HCT116 (cell line): Measurements from ENCODE around the gene MEAF6. TPM values are rescaled to one million over a fixed set of nuclear protein-coding genes. Genes with fewer than 3 reads are reported as not detected.

Source experiments
- ATAC-seq: fragments of 200-7000 bp; cut with Tn5 transposase; 2 replicates; pipeline ENCODE4 v1.9.1; 2020; ENCODE audit warnings: mild to moderate bottlenecking, moderate library complexity
- BruUV-seq: library from RNA; stranded (reverse); fragments of 400-500 nt; replicated peaks from 2 replicates; lab custom pipeline; 2021; lab: Mats Ljungman, UMichigan
- CTCF ChIA-PET: fragments of 300-600 bp; sonication (Branson Sonifier 250); formaldehyde crosslinking; loops from one replicate; lab custom pipeline; 2021; ENCODE audit warnings: antibody characterized with exemption; lab: Charles Lee
- POLR2A ChIA-PET: fragments of 300-600, 350-600 bp; sonication (Branson Sonifier 250); formaldehyde crosslinking; loops from one replicate; lab custom pipeline; 2021; ENCODE audit warnings: antibody characterized with exemption; lab: Charles Lee
- RAD21 ChIA-PET, 2 experiments: fragments of 300-600 bp; sonication (Branson Sonifier 250); formaldehyde crosslinking; loops; one replicate each; lab custom pipeline; 2023; ENCODE audit warnings: low total read pairs in 2 of 2; ENCODE audit not compliant: uncharacterized antibody in 2 of 2, unreplicated experiment in 2 of 2, low non-redundant PET in 1 of 2; lab: Charles Lee
- DNase-seq: peaks from one replicate; pipeline ENCODE4 v3.0.0-alpha.2; 2010; ENCODE audit warnings: low read depth, low spot score
- H2AFZ ChIP-seq: fragments of 200-600 bp; shearing (Covaris generic), sonication (generic); 2 replicates; pipeline ENCODE4 v1.6.1; 2017; ENCODE audit warnings: low read depth, mixed run types, mixed read lengths, antibody characterized with exemption, low read length; ENCODE audit not compliant: poor library complexity, severe bottlenecking
- H3K27ac ChIP-seq: 2 replicates; pipeline ENCODE4 v1.5.1; 2012; ENCODE audit warnings: low read depth, low read length
- H3K27me3 ChIP-seq: fragments of 200-600 bp; sonication (generic); 2 replicates; pipeline ENCODE4 v1.6.1; 2016; ENCODE audit warnings: mixed run types, low read length, mixed read lengths; ENCODE audit not compliant: insufficient read depth
- H3K36me3 ChIP-seq, 2 experiments: fragments of 200-500 bp in 1 of 2; fragments of 200-600 bp in 1 of 2; sonication (Bioruptor generic) in 1 of 2; sonication (generic) in 1 of 2; 2 replicates each; pipeline versions ENCODE4 v1.5.1 to v1.6.1; 2014 to 2016; ENCODE audit warnings: low read length in 2 of 2, inconsistent platforms in 1 of 2, mixed read lengths in 1 of 2, mixed run types in 1 of 2; ENCODE audit not compliant: insufficient read depth in 2 of 2, control insufficient read depth in 1 of 2
- H3K4me1 ChIP-seq, 2 experiments: fragments of 200-600 bp in 1 of 2; sonication (generic) in 1 of 2; 2 replicates each; pipeline versions ENCODE4 v1.5.1 to v1.6.1; 2012 to 2017; ENCODE audit warnings: low read length in 2 of 2, inconsistent platforms in 1 of 2, mild to moderate bottlenecking in 1 of 2, mixed read lengths in 1 of 2, mixed run types in 1 of 2, moderate library complexity in 1 of 2; ENCODE audit not compliant: insufficient read depth in 2 of 2, control insufficient read depth in 1 of 2
- H3K4me2 ChIP-seq: fragments of 200-600 bp; sonication (generic); 2 replicates; pipeline ENCODE4 v1.6.1; 2017; ENCODE audit warnings: mixed run types, low read length, mixed read lengths
- H3K4me3 ChIP-seq, 2 experiments: fragments of 200-600 bp in 1 of 2; sonication (generic) in 1 of 2; replicated peaks in 1 of 2; 2 replicates each; pipeline ENCODE4 v1.5.1; 2011 to 2016; ENCODE audit warnings: low read length in 2 of 2, control low read depth in 1 of 2, low read depth in 1 of 2, mild to moderate bottlenecking in 1 of 2, mixed read lengths in 1 of 2, mixed run types in 1 of 2
- H3K79me2 ChIP-seq: fragments of 200-600 bp; sonication (generic); 2 replicates; pipeline ENCODE4 v1.6.1; 2017; ENCODE audit warnings: mild to moderate bottlenecking, mixed run types, low read length, moderate library complexity, mixed read lengths; ENCODE audit not compliant: insufficient read depth
- H3K9ac ChIP-seq: fragments of 200-600 bp; sonication (generic); 2 replicates; pipeline ENCODE4 v1.6.1; 2016; ENCODE audit warnings: low read length, mixed read lengths
- H3K9me2 ChIP-seq: fragments of 200-600 bp; sonication (generic), shearing (Covaris generic); 2 replicates; pipeline ENCODE4 v1.6.1; 2017; ENCODE audit warnings: mixed run types, mild to moderate bottlenecking, moderate library complexity; ENCODE audit not compliant: insufficient read depth
- H3K9me3 ChIP-seq, 2 experiments: fragments of 200-500 bp in 1 of 2; fragments of 200-600 bp in 1 of 2; sonication (Bioruptor generic) in 1 of 2; sonication (generic) in 1 of 2; 2 replicates each; pipeline ENCODE4 v1.6.1; 2014 to 2017; ENCODE audit warnings: low read length in 2 of 2, mixed read lengths in 2 of 2, inconsistent platforms in 1 of 2, low read depth in 1 of 2, mild to moderate bottlenecking in 1 of 2, mixed run types in 1 of 2, moderate library complexity in 1 of 2; ENCODE audit not compliant: control insufficient read depth in 1 of 2, insufficient read depth in 1 of 2
- H4K20me1 ChIP-seq: fragments of 200-600 bp; sonication (generic), shearing (Covaris generic); 2 replicates; pipeline ENCODE4 v1.6.1; 2017; ENCODE audit warnings: mixed run types, mild to moderate bottlenecking, moderate library complexity; ENCODE audit not compliant: insufficient read depth
- ATF3 ChIP-seq: IDR thresholded peaks from 2 replicates; pipeline ENCODE4 v1.6.1; 2012
- CBX3 ChIP-seq: IDR thresholded peaks from 2 replicates; pipeline ENCODE4 v1.6.1; 2012; ENCODE audit warnings: low read depth
- CEBPB ChIP-seq: IDR thresholded peaks from 2 replicates; pipeline ENCODE4 v1.6.1; 2012; ENCODE audit warnings: low read depth
- EGR1 ChIP-seq: IDR thresholded peaks from 2 replicates; pipeline ENCODE4 v1.6.1; 2012; ENCODE audit warnings: low read depth
- ELF1 ChIP-seq: IDR thresholded peaks from 2 replicates; pipeline ENCODE4 v1.6.1; 2012; ENCODE audit warnings: low read depth, borderline replicate concordance
- FOSL1 ChIP-seq: IDR thresholded peaks from 2 replicates; pipeline ENCODE4 v1.6.1; 2012; ENCODE audit warnings: low read depth
- POLR2AphosphoS5 ChIP-seq: IDR thresholded peaks from 2 replicates; pipeline ENCODE4 v1.6.1; 2011; ENCODE audit warnings: mild to moderate bottlenecking, low read depth, low read length, moderate library complexity
- RAD21 ChIP-seq: IDR thresholded peaks from 2 replicates; pipeline ENCODE4 v1.6.1; 2012; ENCODE audit warnings: low read depth, mild to moderate bottlenecking
- REST ChIP-seq: IDR thresholded peaks from 2 replicates; pipeline ENCODE4 v1.6.1; 2012; ENCODE audit warnings: low read depth
- SP1 ChIP-seq: IDR thresholded peaks from 2 replicates; pipeline ENCODE4 v1.6.1; 2012; ENCODE audit warnings: low read depth
- YY1 ChIP-seq: IDR thresholded peaks from 2 replicates; pipeline ENCODE4 v1.6.1; 2011; ENCODE audit warnings: low read length, low read depth, moderate library complexity, mild to moderate bottlenecking; ENCODE audit not compliant: insufficient replicate concordance; ENCODE audit errors: extremely low read depth
- ZBTB33 ChIP-seq: IDR thresholded peaks from 2 replicates; pipeline ENCODE4 v1.6.1; 2011; ENCODE audit warnings: mild to moderate bottlenecking, low read length, moderate library complexity; ENCODE audit not compliant: insufficient replicate concordance; ENCODE audit errors: extremely low read depth
- ZFX ChIP-seq: fragments of 450-650 bp; IDR thresholded peaks from 2 replicates; pipeline ENCODE4 v1.6.1; 2017
- ZNF274 ChIP-seq: fragments of 200-500 bp; sonication (Bioruptor generic); IDR thresholded peaks from 2 replicates; pipeline ENCODE4 v1.6.1; 2014; ENCODE audit warnings: mild to moderate bottlenecking, low read depth, low read length, inconsistent platforms
- intact Hi-C: fragments of 100-400 bp; cut with micrococcal nuclease; formaldehyde crosslinking; loops from 2 replicates; pipeline ENCODE4 v1.10.0; 2022
- total RNA-seq: library from RNA; stranded (reverse); gene quantifications from one replicate; pipeline ENCODE4 v1.2.1, GENCODE V29; 2021; ENCODE audit not compliant: unreplicated experiment

MEAF6 gene
- total RNA-seq, 1 experiment from 2014 or later = 50.3 TPM

GRCh38 chr1:37461698-37462436 lies 52.7 kb downstream of the MEAF6 start:
- Histone ChIP-seq H4K20me1 (no peaks in the 10 kb centered on the region), H3K36me3 (no peaks in the 10 kb centered on the region), H3K27me3 (no peaks in the 10 kb centered on the region), H3K79me2 (no peaks in the 10 kb centered on the region), H3K4me3 (no peak overlapping the region), H3K9me2 (no peaks in the 10 kb centered on the region), H3K4me1 (no peaks in the 10 kb centered on the region), H3K4me2 (no peak overlapping the region), H3K9me3 (no peaks in the 10 kb centered on the region), H3K9ac (no peak overlapping the region), H2AFZ (no peak overlapping the region), H3K27ac (no peak overlapping the region)
- no peak for TF ChIP-seq RAD21
- TF ChIP-seq ZBTB33 = no peak
- TF ChIP-seq CBX3 = no peak
- TF ChIP-seq ATF3 = no peak
- TF ChIP-seq ZFX = no peak
- TF ChIP-seq YY1 = no peak
- no peak for TF ChIP-seq FOSL1
- TF ChIP-seq REST = no peak
- TF ChIP-seq EGR1 = no peak
- TF ChIP-seq POLR2AphosphoS5 = no peak
- no peak for TF ChIP-seq SP1
- TF ChIP-seq CEBPB = no peak
- TF ChIP-seq ELF1 = no peak
- no peak for TF ChIP-seq ZNF274
- intact Hi-C loops = no loop called here
- POLR2A ChIA-PET = no interaction called here
- no TSS peak for BruUV-seq
- no peak for DNase-seq
- RAD21 ChIA-PET = no interaction called here
- no peak for ATAC-seq
- CTCF ChIA-PET = no interaction called here
